PC-3 (cell line): Measurements from ENCODE around the gene TMEM242.

ENCODE experiments used
- CTCF ChIP-seq: fragments of 300-600 bp; sonication (generic); conservative IDR thresholded peaks from 2 replicates; pipeline ENCODE4 v1.5.1; 2017; ENCODE audit warnings: antibody characterized with exemption, low read depth, mild to moderate bottlenecking, low read length
- EZH2 ChIP-seq: fragments of 300-600 bp; sonication (generic); IDR thresholded peaks from one replicate; pipeline ENCODE4 v1.6.1; 2017; ENCODE audit warnings: antibody characterized with exemption, mild to moderate bottlenecking, low read length; ENCODE audit not compliant: unreplicated experiment
- EZH2phosphoT487 ChIP-seq: fragments of 300-600 bp; sonication (generic); IDR thresholded peaks from 2 replicates; pipeline ENCODE4 v1.6.1; 2018; ENCODE audit warnings: mild to moderate bottlenecking, antibody characterized with exemption, low read length, borderline replicate concordance

GRCh38 chr6:157254538-157254937 is 68.8 kb downstream of the TMEM242 start:
- TF ChIP-seq CTCF, result no peak
- no peak for TF ChIP-seq EZH2
- no peak for TF ChIP-seq EZH2phosphoT487
